Measurements from ENCODE around the gene STUB1. TPM values are rescaled to one million over a fixed set of nuclear protein-coding genes. Genes with fewer than 3 reads are reported as not detected.

The STUB1 gene
- total and polyA plus RNA-seq, 10 of the 15 experiments (the other 5 are each of a cell fraction or from before 2014, with no cell fraction given): 4.2 to 136 (median 67.1) TPM

DNA sequence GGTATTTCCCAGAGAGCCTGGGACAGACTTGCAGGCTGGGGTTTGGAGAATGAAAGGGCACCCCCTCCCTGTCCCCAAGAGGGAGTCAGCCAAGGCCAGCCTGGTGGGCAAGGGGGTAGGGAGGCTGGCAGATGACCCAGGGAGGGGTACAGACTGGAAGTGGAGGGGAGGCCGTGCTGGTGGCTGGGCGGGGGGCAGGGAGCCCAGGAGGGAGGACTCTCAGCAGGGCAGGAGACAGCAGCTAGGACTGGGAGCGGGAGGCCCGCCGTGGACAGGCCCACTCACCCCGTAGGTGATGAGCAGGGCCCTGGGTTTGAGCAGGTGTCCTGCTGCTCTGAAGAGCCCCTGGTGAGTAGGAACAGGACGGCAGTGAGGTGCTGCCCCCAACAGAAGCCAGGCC lies 45.2 kb upstream of the STUB1 start:
- CTCF ChIA-PET: no interaction called here

DNA sequence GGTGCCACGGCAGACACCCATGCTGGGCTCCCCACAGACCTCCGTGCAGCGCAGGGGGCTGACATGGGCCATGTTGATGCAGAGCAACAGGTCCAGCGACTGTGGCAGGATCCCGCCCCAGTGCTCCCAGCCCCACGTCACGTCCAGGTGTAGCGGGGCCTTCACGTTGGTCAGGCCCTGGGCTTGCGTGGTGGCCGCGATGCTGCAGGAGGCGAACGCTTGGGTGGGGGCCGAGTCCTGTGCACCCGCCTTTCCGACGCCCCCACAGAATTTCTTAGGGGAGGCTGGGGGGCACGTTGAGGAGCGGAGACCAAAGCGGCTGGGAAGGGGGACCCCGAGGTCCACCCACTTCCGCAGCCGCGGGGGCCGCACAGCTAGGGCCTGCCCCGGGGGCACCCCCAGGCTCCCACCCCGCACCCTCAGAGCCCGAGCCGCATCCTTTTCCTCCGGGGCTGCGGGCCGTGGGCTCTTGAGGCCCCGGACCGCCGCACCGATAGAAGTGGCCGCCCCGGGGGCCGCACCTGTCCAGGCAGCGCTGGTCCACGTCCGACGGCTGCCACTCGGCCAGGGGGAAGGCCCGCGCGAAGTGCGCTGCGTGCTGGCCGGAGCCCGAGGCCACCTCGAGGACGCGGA lies 44.5 kb upstream of the STUB1 start:
- peaks cover 16% of the 10 kb centered on the region for H3K79me2 ChIP-seq (ENCODE audit: control insufficient read depth, insufficient read depth, low read length)
- H2AFZ ChIP-seq (ENCODE audit: control insufficient read depth, low read depth, low read length): peak overlapping the region; percentile 85
- H3K4me3 ChIP-seq: peak overlapping the region; percentile 88
- no TSS peak for BruUV-seq (replicated peaks)
- peaks cover 0 to 4% of the 10 kb centered on the region in 2 experiments; a peak in 3 of 4 replicates for H3K36me3 ChIP-seq (ENCODE audit: control insufficient read depth in 2 of 2, insufficient read depth in 2 of 2, low read length in 1 of 2)
- peak overlapping the region; percentile 85 for H3K9ac ChIP-seq (ENCODE audit: control insufficient read depth, insufficient read depth, low read length)
- ChIA-PET RAD21 (ENCODE audit: unreplicated experiment) (interaction anchor here (0.6 to 2.0 kb wide), 3 partner anchors 13 to 108 kb away, joined by 3 to 13 read pairs (median 4); partner anchors contain the start of genes CAPN15, RHBDL1 and WDR90), SMC1A (ENCODE audit: uncharacterized antibody, unreplicated experiment) (interaction anchor here (1.6 kb wide), 1 partner anchor 13 kb away, joined by 5 read pairs; no protein-coding TSS in a partner anchor), POLR2A (interaction anchor here (0.6 to 1.9 kb wide), 7 partner anchors 12 to 1137 kb away, joined by 3 to 5 read pairs (median 4); partner anchors contain the start of genes RHOT2 and WDR90), CTCF (interaction anchor here (1.1 to 1.5 kb wide), 5 partner anchors 11 to 59 kb away, joined by 4 to 11 read pairs (median 4); partner anchors contain the start of genes RHOT2 and WDR90)
- ATAC-seq (peak; percentile 4), DNase-seq (ENCODE audit: low read depth, low spot score) (no peak), FAIRE-seq (no peak)
- H3K27me3 ChIP-seq (replicated peaks in 1 of 2; ENCODE audit: control insufficient read depth in 2 of 2, insufficient read depth in 2 of 2, low read length in 1 of 2): no peaks in the 10 kb centered on the region
- WGBS (ENCODE audit: insufficient coverage, insufficient replicate concordance, low lambda C conversion rate, missing lambda C conversion rate): under 1% methylated on average over 55 of the region's 55 CpGs
- H4K20me1 ChIP-seq (ENCODE audit: control insufficient read depth, insufficient read depth): no peaks in the 10 kb centered on the region
- H3K4me2 ChIP-seq (ENCODE audit: control insufficient read depth, insufficient read depth): peak overlapping the region; percentile 91
- intact Hi-C loops (cut with micrococcal nuclease; ENCODE audit: unreplicated experiment): loop anchor here (1.0 to 5.0 kb wide), 3 partner anchors 46 to 108 kb away; partner anchors contain the start of genes CAPN15, JMJD8 and STUB1
- no peaks in the 10 kb centered on the region for H3K9me3 ChIP-seq (replicated peaks; ENCODE audit: control insufficient read depth, insufficient read depth, low read length)
- TF ChIP-seq, protein P1, sequence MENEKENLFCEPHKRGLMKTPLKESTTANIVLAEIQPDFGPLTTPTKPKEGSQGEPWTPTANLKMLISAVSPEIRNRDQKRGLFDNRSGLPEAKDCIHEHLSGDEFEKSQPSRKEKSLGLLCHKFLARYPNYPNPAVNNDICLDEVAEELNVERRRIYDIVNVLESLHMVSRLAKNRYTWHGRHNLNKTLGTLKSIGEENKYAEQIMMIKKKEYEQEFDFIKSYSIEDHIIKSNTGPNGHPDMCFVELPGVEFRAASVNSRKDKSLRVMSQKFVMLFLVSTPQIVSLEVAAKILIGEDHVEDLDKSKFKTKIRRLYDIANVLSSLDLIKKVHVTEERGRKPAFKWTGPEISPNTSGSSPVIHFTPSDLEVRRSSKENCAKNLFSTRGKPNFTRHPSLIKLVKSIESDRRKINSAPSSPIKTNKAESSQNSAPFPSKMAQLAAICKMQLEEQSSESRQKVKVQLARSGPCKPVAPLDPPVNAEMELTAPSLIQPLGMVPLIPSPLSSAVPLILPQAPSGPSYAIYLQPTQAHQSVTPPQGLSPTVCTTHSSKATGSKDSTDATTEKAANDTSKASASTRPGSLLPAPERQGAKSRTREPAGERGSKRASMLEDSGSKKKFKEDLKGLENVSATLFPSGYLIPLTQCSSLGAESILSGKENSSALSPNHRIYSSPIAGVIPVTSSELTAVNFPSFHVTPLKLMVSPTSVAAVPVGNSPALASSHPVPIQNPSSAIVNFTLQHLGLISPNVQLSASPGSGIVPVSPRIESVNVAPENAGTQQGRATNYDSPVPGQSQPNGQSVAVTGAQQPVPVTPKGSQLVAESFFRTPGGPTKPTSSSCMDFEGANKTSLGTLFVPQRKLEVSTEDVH (IDR thresholded peaks at IDR 0.05; ENCODE audit: low read depth, partially characterized antibody): no peak
- TF ChIP-seq ZNF217 (IDR thresholded peaks at IDR 0.05) (peak; percentile 44; the same call in 1 of the 2 replicates), GATAD2B (conservative IDR thresholded peaks at IDR 0.05; ENCODE audit: low read depth) (peak; percentile 95; the same call in 1 of the 2 replicates), EGR1 (IDR thresholded peaks at IDR 0.05; ENCODE audit: borderline replicate concordance in 1 of 2, low read depth in 2 of 2, low read length in 2 of 2) (peak in 1 of 2 experiments; percentile 13; a peak in 1 of 3 replicates)
- peaks cover 13% of the 10 kb centered on the region for H3K4me1 ChIP-seq (ENCODE audit: control insufficient read depth, insufficient read depth, low read length)
- H3K27ac ChIP-seq (ENCODE audit: control insufficient read depth, insufficient read depth): peak overlapping the region; percentile 82
- in situ Hi-C loops (cut with MboI): no loop called here

More for the DNA sequence above, 45.2 kb upstream of the STUB1 start:
- 78% methylated on average over 5 of the region's 7 CpGs for WGBS (ENCODE audit: insufficient coverage, insufficient replicate concordance, low lambda C conversion rate, missing lambda C conversion rate)
- no peaks in the 10 kb centered on the region for H3K9me3 ChIP-seq (replicated peaks; ENCODE audit: control insufficient read depth, insufficient read depth, low read length)
- no peak overlapping the region for H2AFZ ChIP-seq (ENCODE audit: control insufficient read depth, low read depth, low read length)
- DNase-seq (ENCODE audit: low read depth, low spot score) (no peak), ATAC-seq (no peak), FAIRE-seq (no peak)
- H4K20me1 ChIP-seq (ENCODE audit: control insufficient read depth, insufficient read depth): no peaks in the 10 kb centered on the region
- H3K4me1 ChIP-seq (ENCODE audit: control insufficient read depth, insufficient read depth, low read length): peaks cover 13% of the 10 kb centered on the region
- ChIA-PET POLR2A (no interaction called here), SMC1A (ENCODE audit: uncharacterized antibody, unreplicated experiment) (no interaction called here), RAD21 (ENCODE audit: unreplicated experiment) (no interaction called here)
- TF ChIP-seq ATF7 (IDR thresholded peaks at IDR 0.05; ENCODE audit: low read depth): no peak
- intact Hi-C loops (cut with micrococcal nuclease; ENCODE audit: unreplicated experiment): loop anchor here (5.0 kb wide), 2 partner anchors 47 to 108 kb away; partner anchors contain the start of genes CAPN15, JMJD8 and STUB1
- peak overlapping the region; percentile 91 for H3K4me2 ChIP-seq (ENCODE audit: control insufficient read depth, insufficient read depth)
- peaks cover 14% of the 10 kb centered on the region for H3K79me2 ChIP-seq (ENCODE audit: control insufficient read depth, insufficient read depth, low read length)
- H3K27me3 ChIP-seq (replicated peaks in 1 of 2; ENCODE audit: control insufficient read depth in 2 of 2, insufficient read depth in 2 of 2, low read length in 1 of 2): no peaks in the 10 kb centered on the region
- H3K9ac ChIP-seq (ENCODE audit: control insufficient read depth, insufficient read depth, low read length): peak overlapping the region; percentile 85
- H3K36me3 ChIP-seq (ENCODE audit: control insufficient read depth in 2 of 2, insufficient read depth in 2 of 2, low read length in 1 of 2): peaks cover 0 to 4% of the 10 kb centered on the region in 2 experiments; a peak in 3 of 4 replicates
- in situ Hi-C loops (cut with MboI): no loop called here
- no TSS peak for BruUV-seq (replicated peaks)
- no peak overlapping the region for H3K27ac ChIP-seq (ENCODE audit: control insufficient read depth, insufficient read depth)
- peak overlapping the region; percentile 88; the same call in 1 of the 2 replicates for H3K4me3 ChIP-seq
